Tibial nerve (tissue), 4 donors: ENCODE results near the gene USP37. TPM values are rescaled to one million over a fixed set of nuclear protein-coding genes. Genes with fewer than 3 reads are reported as not detected.

Experiments used
- DNase-seq, 2 donors: peaks; one replicate each; pipeline ENCODE4 v3.0.0-alpha.2; 2019; ENCODE audit warnings: low spot score in 2 of 2
- H3K27ac ChIP-seq, 4 donors: fragments of 200-600 bp; sonication (generic) in 3 of 4; one replicate each; pipeline ENCODE4 v1.5.1; 2017 to 2019; ENCODE audit warnings: mild to moderate bottlenecking in 1 of 4
- H3K27me3 ChIP-seq, 2 donors: fragments of 200-600 bp; sonication (generic) in 1 of 2; one replicate each; pipeline versions ENCODE4 v1.5.1 to v1.6.0; 2017 to 2019
- H3K36me3 ChIP-seq, 3 donors: fragments of 200-600 bp; sonication (generic); one replicate each; pipeline ENCODE4 v1.5.1; 2018 to 2019
- H3K4me1 ChIP-seq, 4 donors: fragments of 200-600 bp; sonication (generic) in 3 of 4; one replicate each; pipeline ENCODE4 v1.5.1; 2017 to 2019
- H3K4me3 ChIP-seq, 4 donors: fragments of 200-600 bp; sonication (generic) in 3 of 4; one replicate each; pipeline ENCODE4 v1.5.1; 2017 to 2019; ENCODE audit warnings: mild to moderate bottlenecking in 1 of 4, moderate library complexity in 1 of 4
- H3K9me3 ChIP-seq, 4 donors: fragments of 200-600 bp; sonication (generic) in 3 of 4; one replicate each; pipeline ENCODE4 v1.5.1; 2017 to 2019
- EP300 ChIP-seq, 2 donors: sonication (generic); formaldehyde crosslinking; IDR thresholded peaks; one replicate each; pipeline ENCODE4 v1.6.1; 2017; ENCODE audit warnings: antibody characterized with exemption in 2 of 2, mild to moderate bottlenecking in 1 of 2
- POLR2A ChIP-seq, 2 donors: fragments of 450-650 bp; IDR thresholded peaks; one replicate each; pipeline ENCODE4 v1.6.1; 2017; ENCODE audit warnings: antibody characterized with exemption in 2 of 2, mild to moderate bottlenecking in 2 of 2, moderate library complexity in 2 of 2
- WGBS, 2 donors: methylation state at CpG; one replicate each; pipeline ENCODE4 v1.1.5; 2018; 5-methylcytosine and 5-hydroxymethylcytosine counted together
- total RNA-seq, 4 donors: library from RNA; depleted of rRNA; stranded (reverse); fragments of >200 nt; gene quantifications; one replicate each; pipeline ENCODE4 v1.1.0, GENCODE V29; 2016
- TF ChIP-seq, protein P1 (sequence below), 5 experiments: fragments of 200-600 bp in 3 of 5; fragments of 450-650 bp in 2 of 5; sonication (generic) in 3 of 5; IDR thresholded peaks; one replicate each; pipeline ENCODE4 v1.5.1; 2016 to 2019; ENCODE audit warnings: antibody characterized with exemption in 5 of 5, mild to moderate bottlenecking in 3 of 5, moderate library complexity in 2 of 5

The USP37 gene
- total RNA-seq, 4 donors from 2014 or later, result 14.0 to 40.8 (median 19.9) TPM

DNA sequence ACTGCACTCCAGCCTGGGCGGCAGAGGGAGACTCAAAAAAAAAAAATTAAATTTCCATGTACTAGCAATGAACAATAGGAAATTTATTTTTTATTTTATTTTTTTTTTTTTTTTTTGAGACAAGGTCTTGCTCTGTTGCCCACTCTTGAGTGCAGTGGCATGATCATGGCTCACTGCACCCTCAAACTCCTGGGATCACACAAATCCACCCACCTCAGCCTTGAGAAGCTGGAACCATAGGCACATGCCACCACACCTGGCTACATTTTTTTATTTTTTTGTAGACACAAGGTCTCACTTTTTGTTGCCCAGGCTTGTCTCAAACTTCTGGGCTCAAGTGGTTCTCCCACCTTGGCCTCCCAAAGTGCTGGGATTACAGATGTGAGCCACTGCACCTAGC, 17.4 kb upstream of the USP37 start:
- no peak for TF ChIP-seq EP300 (IDR thresholded peaks at IDR 0.05)
- TF ChIP-seq, protein P1, sequence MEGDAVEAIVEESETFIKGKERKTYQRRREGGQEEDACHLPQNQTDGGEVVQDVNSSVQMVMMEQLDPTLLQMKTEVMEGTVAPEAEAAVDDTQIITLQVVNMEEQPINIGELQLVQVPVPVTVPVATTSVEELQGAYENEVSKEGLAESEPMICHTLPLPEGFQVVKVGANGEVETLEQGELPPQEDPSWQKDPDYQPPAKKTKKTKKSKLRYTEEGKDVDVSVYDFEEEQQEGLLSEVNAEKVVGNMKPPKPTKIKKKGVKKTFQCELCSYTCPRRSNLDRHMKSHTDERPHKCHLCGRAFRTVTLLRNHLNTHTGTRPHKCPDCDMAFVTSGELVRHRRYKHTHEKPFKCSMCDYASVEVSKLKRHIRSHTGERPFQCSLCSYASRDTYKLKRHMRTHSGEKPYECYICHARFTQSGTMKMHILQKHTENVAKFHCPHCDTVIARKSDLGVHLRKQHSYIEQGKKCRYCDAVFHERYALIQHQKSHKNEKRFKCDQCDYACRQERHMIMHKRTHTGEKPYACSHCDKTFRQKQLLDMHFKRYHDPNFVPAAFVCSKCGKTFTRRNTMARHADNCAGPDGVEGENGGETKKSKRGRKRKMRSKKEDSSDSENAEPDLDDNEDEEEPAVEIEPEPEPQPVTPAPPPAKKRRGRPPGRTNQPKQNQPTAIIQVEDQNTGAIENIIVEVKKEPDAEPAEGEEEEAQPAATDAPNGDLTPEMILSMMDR (IDR thresholded peaks at IDR 0.05), result no peak
- no peak overlapping the region for H3K4me3 ChIP-seq
- peaks cover 0 to 90% (median 23%) of the 10 kb centered on the region in 3 donors for H3K36me3 ChIP-seq
- H3K4me1 ChIP-seq, result no peaks in the 10 kb centered on the region
- WGBS, 2 donors, result 93 to 96% methylated on average over 1 of the region's 1 CpG
- no peaks in the 10 kb centered on the region for H3K27me3 ChIP-seq
- no peak overlapping the region for H3K27ac ChIP-seq
- H3K9me3 ChIP-seq, result no peaks in the 10 kb centered on the region
- no peak for DNase-seq

DNA sequence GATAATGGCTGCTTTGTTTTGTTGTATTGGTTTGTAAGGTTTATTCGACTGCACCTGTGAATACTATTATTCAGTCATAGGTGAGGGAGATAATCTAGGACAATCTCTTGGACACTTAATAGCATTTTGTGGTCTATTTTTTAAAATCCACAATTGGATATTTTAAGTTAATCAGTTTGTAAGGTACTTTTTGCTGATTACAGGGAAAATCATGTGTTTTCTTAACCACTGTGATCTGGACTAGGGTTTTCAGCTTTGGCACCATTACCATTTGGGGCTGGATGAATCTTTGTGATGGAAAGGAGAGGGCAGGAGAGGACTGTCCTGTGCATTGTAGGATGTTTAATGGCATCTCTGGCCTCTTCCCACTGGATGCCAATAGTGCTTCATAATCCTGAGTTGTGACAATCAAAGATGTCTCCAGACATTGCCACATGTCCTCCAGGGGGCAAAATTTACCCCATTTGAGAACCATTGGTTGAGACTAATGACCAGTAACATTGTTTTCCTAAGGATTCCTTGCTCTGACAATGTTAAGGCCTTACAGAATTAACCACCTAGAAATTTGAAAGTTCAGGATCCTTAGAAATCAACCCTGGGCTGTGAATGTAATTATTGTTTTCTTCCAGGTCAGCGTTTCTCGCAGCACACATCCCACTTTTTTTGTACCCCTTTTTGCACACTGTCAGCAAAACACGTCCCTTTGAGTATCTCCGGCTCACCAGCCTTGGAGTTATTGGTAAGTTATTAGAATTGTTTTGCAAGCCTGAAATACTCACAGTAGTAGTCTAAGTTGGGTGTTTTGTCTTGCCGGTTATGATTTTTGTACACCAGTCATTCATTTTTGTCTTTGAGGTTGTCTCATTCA, 16.1 kb upstream of the USP37 start:
- no peaks in the 10 kb centered on the region for H3K4me1 ChIP-seq
- H3K36me3 ChIP-seq, result peaks cover 0 to 77% (median 15%) of the 10 kb centered on the region in 3 donors
- H3K27me3 ChIP-seq, result no peaks in the 10 kb centered on the region
- 91 to 95% methylated on average over 6 of the region's 6 CpGs for WGBS, 2 donors
- no peaks in the 10 kb centered on the region for H3K9me3 ChIP-seq
- no peak for DNase-seq
- no peak overlapping the region for H3K4me3 ChIP-seq
- no peak overlapping the region for H3K27ac ChIP-seq
- TF ChIP-seq POLR2A (IDR thresholded peaks at IDR 0.05) (no peak), EP300 (IDR thresholded peaks at IDR 0.05) (no peak)
- TF ChIP-seq, protein P1 (IDR thresholded peaks at IDR 0.05), result no peak

DNA sequence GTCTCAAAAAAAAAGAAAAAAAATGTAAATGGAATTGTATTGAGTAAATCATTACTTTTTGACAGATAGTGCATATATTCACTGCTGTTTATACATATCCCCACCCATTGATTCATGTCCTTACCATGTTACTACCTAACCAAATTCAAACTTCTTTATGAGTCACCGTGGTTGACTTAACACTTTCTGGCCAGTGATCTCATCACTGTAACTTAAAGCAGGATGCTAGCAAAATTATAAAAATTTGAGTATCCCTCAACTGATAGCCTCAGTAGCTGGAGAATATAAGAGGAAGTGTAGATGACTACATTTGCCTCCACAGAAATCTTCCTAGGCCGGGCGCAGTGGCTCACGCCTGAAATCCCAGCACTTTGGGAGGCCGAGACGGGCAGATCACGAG, 13.9 kb upstream of the USP37 start:
- Histone ChIP-seq H3K4me1 (peaks cover 0 to 4% (median 0%) of the 10 kb centered on the region in 4 donors), H3K27me3 (no peaks in the 10 kb centered on the region), H3K36me3 (peaks cover 0 to 58% (median 15%) of the 10 kb centered on the region in 3 donors), H3K9me3 (no peaks in the 10 kb centered on the region), H3K4me3 (no peak overlapping the region), H3K27ac (no peak overlapping the region)
- 94 to 96% methylated on average over 7 of the region's 7 CpGs for WGBS, 2 donors
- no peak for DNase-seq
- TF ChIP-seq POLR2A (IDR thresholded peaks at IDR 0.05) (no peak), EP300 (IDR thresholded peaks at IDR 0.05) (no peak)
- TF ChIP-seq, protein P1 (IDR thresholded peaks at IDR 0.05), result no peak

DNA sequence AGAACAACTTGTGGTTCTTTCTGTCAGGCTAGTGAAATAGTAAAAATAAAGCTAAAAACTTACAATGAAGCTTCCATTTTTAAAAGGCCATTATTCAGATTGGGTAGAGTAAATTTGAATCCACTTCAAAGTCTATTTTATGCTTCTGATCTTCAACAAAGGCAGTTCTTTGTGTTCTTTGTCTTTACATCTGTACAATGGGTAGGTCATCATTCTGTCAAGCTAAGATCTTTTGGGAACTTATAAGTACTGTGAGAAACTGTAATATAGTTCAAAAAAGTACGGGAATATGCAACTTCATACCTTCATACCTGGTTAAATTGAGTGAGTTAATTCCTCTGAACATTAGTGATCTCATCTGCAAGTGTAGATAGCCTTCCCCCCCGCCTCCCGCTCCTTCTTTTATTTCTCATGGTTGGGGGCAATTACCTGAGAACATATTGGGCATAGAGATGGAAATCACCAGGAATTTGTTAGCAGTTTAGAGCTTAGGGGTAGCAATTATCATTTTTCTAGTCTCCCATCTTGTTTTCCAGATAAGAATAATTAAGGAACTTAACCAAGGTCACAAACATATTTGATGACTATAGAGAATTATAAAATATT, 10.2 kb upstream of the USP37 start:
- no peak for DNase-seq
- TF ChIP-seq, protein P1 (IDR thresholded peaks at IDR 0.05), result no peak
- TF ChIP-seq EP300 (IDR thresholded peaks at IDR 0.05) (no peak), POLR2A (IDR thresholded peaks at IDR 0.05) (no peak)
- H3K9me3 ChIP-seq, result no peaks in the 10 kb centered on the region
- H3K4me1 ChIP-seq, result peaks cover 0 to 4% (median 0%) of the 10 kb centered on the region in 4 donors
- H3K36me3 ChIP-seq, result peaks cover 0 to 28% (median 8%) of the 10 kb centered on the region in 3 donors
- H3K27me3 ChIP-seq, result no peaks in the 10 kb centered on the region
- H3K27ac ChIP-seq, result no peak overlapping the region
- 92 to 94% methylated on average over 3 of the region's 3 CpGs for WGBS, 2 donors
- H3K4me3 ChIP-seq, result no peak overlapping the region
